HCT116 (cell line): ENCODE measurements around the gene C2orf81. TPM values are rescaled to one million over a fixed set of nuclear protein-coding genes. Genes with fewer than 3 reads are reported as not detected.

Source experiments
- ATAC-seq: fragments of 200-7000 bp; cut with Tn5 transposase; 2 replicates; pipeline ENCODE4 v1.9.1; 2020; ENCODE audit warnings: mild to moderate bottlenecking, moderate library complexity
- BruUV-seq: library from RNA; stranded (reverse); fragments of 400-500 nt; replicated peaks from 2 replicates; lab custom pipeline; 2021; lab: Mats Ljungman, UMichigan
- CTCF ChIA-PET: fragments of 300-600 bp; sonication (Branson Sonifier 250); formaldehyde crosslinking; loops from one replicate; lab custom pipeline; 2021; ENCODE audit warnings: antibody characterized with exemption; lab: Charles Lee
- POLR2A ChIA-PET: fragments of 300-600, 350-600 bp; sonication (Branson Sonifier 250); formaldehyde crosslinking; loops from one replicate; lab custom pipeline; 2021; ENCODE audit warnings: antibody characterized with exemption; lab: Charles Lee
- RAD21 ChIA-PET, 2 experiments: fragments of 300-600 bp; sonication (Branson Sonifier 250); formaldehyde crosslinking; loops; one replicate each; lab custom pipeline; 2023; ENCODE audit warnings: low total read pairs in 2 of 2; ENCODE audit not compliant: uncharacterized antibody in 2 of 2, unreplicated experiment in 2 of 2, low non-redundant PET in 1 of 2; lab: Charles Lee
- DNase-seq: peaks from one replicate; pipeline ENCODE4 v3.0.0-alpha.2; 2010; ENCODE audit warnings: low read depth, low spot score
- H2AFZ ChIP-seq: fragments of 200-600 bp; shearing (Covaris generic), sonication (generic); 2 replicates; pipeline ENCODE4 v1.6.1; 2017; ENCODE audit warnings: low read depth, mixed run types, mixed read lengths, antibody characterized with exemption, low read length; ENCODE audit not compliant: poor library complexity, severe bottlenecking
- H3K27ac ChIP-seq: 2 replicates; pipeline ENCODE4 v1.5.1; 2012; ENCODE audit warnings: low read depth, low read length
- H3K27me3 ChIP-seq: fragments of 200-600 bp; sonication (generic); 2 replicates; pipeline ENCODE4 v1.6.1; 2016; ENCODE audit warnings: mixed run types, low read length, mixed read lengths; ENCODE audit not compliant: insufficient read depth
- H3K36me3 ChIP-seq, 2 experiments: fragments of 200-500 bp in 1 of 2; fragments of 200-600 bp in 1 of 2; sonication (Bioruptor generic) in 1 of 2; sonication (generic) in 1 of 2; 2 replicates each; pipeline versions ENCODE4 v1.5.1 to v1.6.1; 2014 to 2016; ENCODE audit warnings: low read length in 2 of 2, inconsistent platforms in 1 of 2, mixed read lengths in 1 of 2, mixed run types in 1 of 2; ENCODE audit not compliant: insufficient read depth in 2 of 2, control insufficient read depth in 1 of 2
- H3K4me1 ChIP-seq, 2 experiments: fragments of 200-600 bp in 1 of 2; sonication (generic) in 1 of 2; 2 replicates each; pipeline versions ENCODE4 v1.5.1 to v1.6.1; 2012 to 2017; ENCODE audit warnings: low read length in 2 of 2, inconsistent platforms in 1 of 2, mild to moderate bottlenecking in 1 of 2, mixed read lengths in 1 of 2, mixed run types in 1 of 2, moderate library complexity in 1 of 2; ENCODE audit not compliant: insufficient read depth in 2 of 2, control insufficient read depth in 1 of 2
- H3K4me2 ChIP-seq: fragments of 200-600 bp; sonication (generic); 2 replicates; pipeline ENCODE4 v1.6.1; 2017; ENCODE audit warnings: mixed run types, low read length, mixed read lengths
- H3K4me3 ChIP-seq, 2 experiments: fragments of 200-600 bp in 1 of 2; sonication (generic) in 1 of 2; replicated peaks in 1 of 2; 2 replicates each; pipeline ENCODE4 v1.5.1; 2011 to 2016; ENCODE audit warnings: low read length in 2 of 2, control low read depth in 1 of 2, low read depth in 1 of 2, mild to moderate bottlenecking in 1 of 2, mixed read lengths in 1 of 2, mixed run types in 1 of 2
- H3K79me2 ChIP-seq: fragments of 200-600 bp; sonication (generic); 2 replicates; pipeline ENCODE4 v1.6.1; 2017; ENCODE audit warnings: mild to moderate bottlenecking, mixed run types, low read length, moderate library complexity, mixed read lengths; ENCODE audit not compliant: insufficient read depth
- H3K9ac ChIP-seq: fragments of 200-600 bp; sonication (generic); 2 replicates; pipeline ENCODE4 v1.6.1; 2016; ENCODE audit warnings: low read length, mixed read lengths
- H3K9me2 ChIP-seq: fragments of 200-600 bp; sonication (generic), shearing (Covaris generic); 2 replicates; pipeline ENCODE4 v1.6.1; 2017; ENCODE audit warnings: mixed run types, mild to moderate bottlenecking, moderate library complexity; ENCODE audit not compliant: insufficient read depth
- H3K9me3 ChIP-seq, 2 experiments: fragments of 200-500 bp in 1 of 2; fragments of 200-600 bp in 1 of 2; sonication (Bioruptor generic) in 1 of 2; sonication (generic) in 1 of 2; 2 replicates each; pipeline ENCODE4 v1.6.1; 2014 to 2017; ENCODE audit warnings: low read length in 2 of 2, mixed read lengths in 2 of 2, inconsistent platforms in 1 of 2, low read depth in 1 of 2, mild to moderate bottlenecking in 1 of 2, mixed run types in 1 of 2, moderate library complexity in 1 of 2; ENCODE audit not compliant: control insufficient read depth in 1 of 2, insufficient read depth in 1 of 2
- H4K20me1 ChIP-seq: fragments of 200-600 bp; sonication (generic), shearing (Covaris generic); 2 replicates; pipeline ENCODE4 v1.6.1; 2017; ENCODE audit warnings: mixed run types, mild to moderate bottlenecking, moderate library complexity; ENCODE audit not compliant: insufficient read depth
- ATF3 ChIP-seq: IDR thresholded peaks from 2 replicates; pipeline ENCODE4 v1.6.1; 2012
- CTCF ChIP-seq, 3 experiments: fragments of 200-600 bp in 1 of 3; sonication (generic) in 1 of 3; IDR thresholded peaks in 2 of 3; conservative IDR thresholded peaks in 1 of 3; 2 replicates each; pipeline ENCODE4 v1.5.1; 2012 to 2017; ENCODE audit warnings: low read depth in 2 of 3, low read length in 2 of 3, antibody characterized with exemption in 1 of 3, borderline replicate concordance in 1 of 3, control low read depth in 1 of 3, mild to moderate bottlenecking in 1 of 3, mixed read lengths in 1 of 3, mixed run types in 1 of 3, moderate library complexity in 1 of 3; ENCODE audit not compliant: insufficient read depth in 1 of 3
- EGR1 ChIP-seq: IDR thresholded peaks from 2 replicates; pipeline ENCODE4 v1.6.1; 2012; ENCODE audit warnings: low read depth
- EZH2 ChIP-seq: fragments of 200-600 bp; sonication (generic); IDR thresholded peaks from 2 replicates; pipeline ENCODE4 v1.6.1; 2017; ENCODE audit warnings: antibody characterized with exemption, mixed run types
- FOSL1 ChIP-seq: IDR thresholded peaks from 2 replicates; pipeline ENCODE4 v1.6.1; 2012; ENCODE audit warnings: low read depth
- JUND ChIP-seq: IDR thresholded peaks from 2 replicates; pipeline ENCODE4 v1.6.1; 2012
- MAX ChIP-seq: IDR thresholded peaks from 2 replicates; pipeline ENCODE4 v1.6.1; 2012
- POLR2A ChIP-seq: IDR thresholded peaks from 2 replicates; pipeline ENCODE4 v1.7.0; 2011; ENCODE audit warnings: borderline replicate concordance; ENCODE audit not compliant: insufficient read depth, insufficient read length; ENCODE audit errors: extremely low read depth
- RAD21 ChIP-seq: IDR thresholded peaks from 2 replicates; pipeline ENCODE4 v1.6.1; 2012; ENCODE audit warnings: low read depth, mild to moderate bottlenecking
- SIN3A ChIP-seq: IDR thresholded peaks from 2 replicates; pipeline ENCODE4 v1.6.1; 2012; ENCODE audit warnings: low read depth
- YY1 ChIP-seq: IDR thresholded peaks from 2 replicates; pipeline ENCODE4 v1.6.1; 2011; ENCODE audit warnings: low read length, low read depth, moderate library complexity, mild to moderate bottlenecking; ENCODE audit not compliant: insufficient replicate concordance; ENCODE audit errors: extremely low read depth
- ZBTB33 ChIP-seq: IDR thresholded peaks from 2 replicates; pipeline ENCODE4 v1.6.1; 2011; ENCODE audit warnings: mild to moderate bottlenecking, low read length, moderate library complexity; ENCODE audit not compliant: insufficient replicate concordance; ENCODE audit errors: extremely low read depth
- ZFX ChIP-seq: fragments of 450-650 bp; IDR thresholded peaks from 2 replicates; pipeline ENCODE4 v1.6.1; 2017
- intact Hi-C: fragments of 100-400 bp; cut with micrococcal nuclease; formaldehyde crosslinking; loops from 2 replicates; pipeline ENCODE4 v1.10.0; 2022
- total RNA-seq: library from RNA; stranded (reverse); gene quantifications from one replicate; pipeline ENCODE4 v1.2.1, GENCODE V29; 2021; ENCODE audit not compliant: unreplicated experiment

Gene C2orf81
- total RNA-seq, 1 experiment from 2014 or later = 6.5 TPM

GRCh38 chr2:74426181-74426758 lies 4.9 kb upstream of the C2orf81 start:
- H3K27ac ChIP-seq = no peak overlapping the region
- no peaks in the 10 kb centered on the region for H3K9me3 ChIP-seq
- H3K36me3 ChIP-seq = peaks cover 31 to 52% of the 10 kb centered on the region in 2 experiments
- peaks cover 0 to 26% of the 10 kb centered on the region in 2 experiments; a peak in 2 of 4 replicates for H3K4me1 ChIP-seq
- BruUV-seq = no TSS peak
- peaks cover under 1% of the 10 kb centered on the region; the same call in 1 of the 2 replicates for H3K79me2 ChIP-seq
- ChIA-PET RAD21 (no interaction called here), CTCF (no interaction called here), POLR2A (no interaction called here)
- H3K9ac ChIP-seq = no peak overlapping the region
- DNase-seq (no peak), ATAC-seq (no peak)
- intact Hi-C loops = no loop called here
- H4K20me1 ChIP-seq = no peaks in the 10 kb centered on the region
- H3K9me2 ChIP-seq = no peaks in the 10 kb centered on the region
- H2AFZ ChIP-seq = no peak overlapping the region
- H3K4me2 ChIP-seq = no peak overlapping the region
- H3K4me3 ChIP-seq = no peak overlapping the region
- TF ChIP-seq RAD21 (no peak), SIN3A (0 out of 2 replicates have a peak, but pooled peaks have one; percentile 5), ZFX (no peak)
- no peaks in the 10 kb centered on the region for H3K27me3 ChIP-seq

GRCh38 chr2:74425523-74425922 lies 4.1 kb upstream of the C2orf81 start:
- Histone ChIP-seq H3K9ac (no peak overlapping the region), H3K4me2 (no peak overlapping the region), H3K36me3 (peaks cover 28 to 46% of the 10 kb centered on the region in 2 experiments), H3K27me3 (no peaks in the 10 kb centered on the region), H3K4me3 (no peak overlapping the region), H4K20me1 (no peaks in the 10 kb centered on the region), H2AFZ (no peak overlapping the region), H3K9me2 (no peaks in the 10 kb centered on the region), H3K27ac (no peak overlapping the region), H3K79me2 (no peaks in the 10 kb centered on the region), H3K4me1 (peaks cover 0 to 34% of the 10 kb centered on the region in 2 experiments; a peak in 3 of 4 replicates), H3K9me3 (no peaks in the 10 kb centered on the region)
- CTCF ChIA-PET = no interaction called here
- RAD21 ChIA-PET = no interaction called here
- TF ChIP-seq ATF3 (no peak), FOSL1 (no peak), MAX (no peak), POLR2A (no peak), YY1 (no peak), ZBTB33 (no peak), JUND (0 out of 2 replicates have a peak, but pooled peaks have one; percentile 27), EZH2 (no peak), CTCF (IDR thresholded peaks at IDR 0.05 in 2 of 3, conservative IDR thresholded peaks at IDR 0.05 in 1 of 3; ENCODE audit: borderline replicate concordance in 1 of 3, insufficient read depth in 1 of 3, low read depth in 2 of 3, low read length in 2 of 3) (no peak), EGR1 (no peak), SIN3A (peak; percentile 30; the same call in 1 of the 2 replicates)
- intact Hi-C loops = no loop called here
- POLR2A ChIA-PET = no interaction called here
- ATAC-seq (no peak), DNase-seq (no peak)
- BruUV-seq = no TSS peak
